ENCODE data around the gene MDC1. TPM values are rescaled to one million over a fixed set of nuclear protein-coding genes. Genes with fewer than 3 reads are reported as not detected.

MDC1 gene
- total and polyA plus RNA-seq, 2 of the 13 experiments (the other 11 are each of a cell fraction or from before 2014, with no cell fraction given) = 8.4 to 14.0 TPM

DNA sequence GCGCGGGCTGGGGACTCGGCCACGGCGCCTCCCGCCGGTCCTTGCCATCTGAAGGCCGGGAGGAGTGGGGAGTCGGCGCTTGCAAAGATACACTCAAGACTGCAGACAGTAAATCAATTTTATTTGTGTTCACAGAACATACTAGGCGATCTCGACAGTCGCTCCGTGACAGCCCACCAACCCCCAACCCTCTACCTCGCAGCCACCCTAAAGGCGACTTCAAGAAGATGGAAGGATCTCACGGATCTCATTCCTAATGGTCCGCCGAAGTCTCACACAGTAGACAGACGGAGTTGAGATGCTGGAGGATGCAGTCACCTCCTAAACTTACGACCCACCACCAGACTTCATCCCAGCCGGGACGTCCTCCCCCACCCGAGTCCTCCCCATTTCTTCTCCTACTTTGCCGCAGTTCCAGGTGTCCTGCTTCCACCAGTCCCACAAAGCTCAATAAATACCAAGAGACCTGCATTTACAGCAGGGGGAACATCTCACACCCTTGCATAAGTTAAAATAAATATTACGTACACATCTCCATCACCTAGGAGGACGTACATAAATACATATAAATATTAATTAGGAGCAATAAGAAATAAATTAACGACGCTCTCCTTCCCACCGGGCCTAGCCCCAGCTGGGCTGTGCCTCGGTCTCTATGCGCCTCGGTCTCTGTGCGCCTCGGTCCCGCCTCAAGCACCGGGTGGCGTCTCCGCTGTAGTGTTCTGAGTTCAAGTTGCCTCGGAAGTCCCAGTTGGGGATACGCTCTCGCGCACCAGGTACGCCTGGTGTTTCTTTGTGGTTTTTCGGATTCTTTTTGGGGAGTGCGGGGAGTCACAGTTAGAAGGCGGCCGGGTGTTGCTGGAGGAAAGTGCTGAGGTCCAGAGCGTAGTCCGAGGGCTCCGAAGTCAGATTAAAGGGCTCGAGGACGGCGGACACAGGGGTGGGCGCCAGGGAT, 26.3 kb upstream of the MDC1 start (continued):
- TF ChIP-seq ZNF891 (CRISPR knock-in tag; IDR thresholded peaks at IDR 0.05) (no peak), PHB2 (IDR thresholded peaks at IDR 0.05; ENCODE audit: partially characterized antibody) (no peak), TBL1XR1 (IDR thresholded peaks at IDR 0.05; ENCODE audit: borderline replicate concordance, low read length, partially characterized antibody) (no peak), ZNF34 (CRISPR knock-in tag; IDR thresholded peaks at IDR 0.05; ENCODE audit: borderline replicate concordance) (no peak), PHF5A (CRISPR knock-in tag; IDR thresholded peaks at IDR 0.05; ENCODE audit: low read depth, unreplicated experiment) (peak; percentile 23), YY1 (IDR thresholded peaks at IDR 0.05; ENCODE audit: insufficient read depth, insufficient replicate concordance, low read depth, low read length) (no peak), ZNF577 (CRISPR knock-in tag; IDR thresholded peaks at IDR 0.05; ENCODE audit: borderline replicate concordance, low read depth) (no peak), AGO2 (optimal IDR thresholded peaks at IDR 0.05; ENCODE audit: low read depth, low read length) (no peak), TSC22D2 (CRISPR knock-in tag; IDR thresholded peaks at IDR 0.05; ENCODE audit: borderline replicate concordance) (no peak), SNAI1 (CRISPR knock-in tag; IDR thresholded peaks at IDR 0.05; ENCODE audit: borderline replicate concordance) (no peak), ESRRA (CRISPR knock-in tag; IDR thresholded peaks at IDR 0.05; ENCODE audit: low read depth) (no peak), FIP1L1 (IDR thresholded peaks at IDR 0.05; ENCODE audit: borderline replicate concordance, insufficient read depth, low read depth, low read length) (peak; percentile 58), TFDP1 (CRISPR knock-in tag; IDR thresholded peaks at IDR 0.05; ENCODE audit: borderline replicate concordance) (no peak), ZNF333 (CRISPR knock-in tag; IDR thresholded peaks at IDR 0.05; ENCODE audit: borderline replicate concordance) (no peak), MLX (CRISPR knock-in tag; IDR thresholded peaks at IDR 0.05) (no peak), ASH2L (IDR thresholded peaks at IDR 0.05; ENCODE audit: insufficient read length, low read depth, low read length) (peak; percentile 16), ZNF354B (CRISPR knock-in tag; IDR thresholded peaks at IDR 0.05) (no peak)
- TF ChIP-seq, protein P1, sequence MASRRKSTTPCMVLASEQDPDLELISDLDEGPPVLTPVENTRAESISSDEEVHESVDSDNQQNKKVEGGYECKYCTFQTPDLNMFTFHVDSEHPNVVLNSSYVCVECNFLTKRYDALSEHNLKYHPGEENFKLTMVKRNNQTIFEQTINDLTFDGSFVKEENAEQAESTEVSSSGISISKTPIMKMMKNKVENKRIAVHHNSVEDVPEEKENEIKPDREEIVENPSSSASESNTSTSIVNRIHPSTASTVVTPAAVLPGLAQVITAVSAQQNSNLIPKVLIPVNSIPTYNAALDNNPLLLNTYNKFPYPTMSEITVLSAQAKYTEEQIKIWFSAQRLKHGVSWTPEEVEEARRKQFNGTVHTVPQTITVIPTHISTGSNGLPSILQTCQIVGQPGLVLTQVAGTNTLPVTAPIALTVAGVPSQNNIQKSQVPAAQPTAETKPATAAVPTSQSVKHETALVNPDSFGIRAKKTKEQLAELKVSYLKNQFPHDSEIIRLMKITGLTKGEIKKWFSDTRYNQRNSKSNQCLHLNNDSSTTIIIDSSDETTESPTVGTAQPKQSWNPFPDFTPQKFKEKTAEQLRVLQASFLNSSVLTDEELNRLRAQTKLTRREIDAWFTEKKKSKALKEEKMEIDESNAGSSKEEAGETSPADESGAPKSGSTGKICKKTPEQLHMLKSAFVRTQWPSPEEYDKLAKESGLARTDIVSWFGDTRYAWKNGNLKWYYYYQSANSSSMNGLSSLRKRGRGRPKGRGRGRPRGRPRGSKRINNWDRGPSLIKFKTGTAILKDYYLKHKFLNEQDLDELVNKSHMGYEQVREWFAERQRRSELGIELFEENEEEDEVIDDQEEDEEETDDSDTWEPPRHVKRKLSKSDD (CRISPR knock-in tag; IDR thresholded peaks at IDR 0.05; ENCODE audit: low read depth) = 0 out of 2 replicates have a peak, but pooled peaks have one; percentile 35
- TF ChIP-seq, protein P2, sequence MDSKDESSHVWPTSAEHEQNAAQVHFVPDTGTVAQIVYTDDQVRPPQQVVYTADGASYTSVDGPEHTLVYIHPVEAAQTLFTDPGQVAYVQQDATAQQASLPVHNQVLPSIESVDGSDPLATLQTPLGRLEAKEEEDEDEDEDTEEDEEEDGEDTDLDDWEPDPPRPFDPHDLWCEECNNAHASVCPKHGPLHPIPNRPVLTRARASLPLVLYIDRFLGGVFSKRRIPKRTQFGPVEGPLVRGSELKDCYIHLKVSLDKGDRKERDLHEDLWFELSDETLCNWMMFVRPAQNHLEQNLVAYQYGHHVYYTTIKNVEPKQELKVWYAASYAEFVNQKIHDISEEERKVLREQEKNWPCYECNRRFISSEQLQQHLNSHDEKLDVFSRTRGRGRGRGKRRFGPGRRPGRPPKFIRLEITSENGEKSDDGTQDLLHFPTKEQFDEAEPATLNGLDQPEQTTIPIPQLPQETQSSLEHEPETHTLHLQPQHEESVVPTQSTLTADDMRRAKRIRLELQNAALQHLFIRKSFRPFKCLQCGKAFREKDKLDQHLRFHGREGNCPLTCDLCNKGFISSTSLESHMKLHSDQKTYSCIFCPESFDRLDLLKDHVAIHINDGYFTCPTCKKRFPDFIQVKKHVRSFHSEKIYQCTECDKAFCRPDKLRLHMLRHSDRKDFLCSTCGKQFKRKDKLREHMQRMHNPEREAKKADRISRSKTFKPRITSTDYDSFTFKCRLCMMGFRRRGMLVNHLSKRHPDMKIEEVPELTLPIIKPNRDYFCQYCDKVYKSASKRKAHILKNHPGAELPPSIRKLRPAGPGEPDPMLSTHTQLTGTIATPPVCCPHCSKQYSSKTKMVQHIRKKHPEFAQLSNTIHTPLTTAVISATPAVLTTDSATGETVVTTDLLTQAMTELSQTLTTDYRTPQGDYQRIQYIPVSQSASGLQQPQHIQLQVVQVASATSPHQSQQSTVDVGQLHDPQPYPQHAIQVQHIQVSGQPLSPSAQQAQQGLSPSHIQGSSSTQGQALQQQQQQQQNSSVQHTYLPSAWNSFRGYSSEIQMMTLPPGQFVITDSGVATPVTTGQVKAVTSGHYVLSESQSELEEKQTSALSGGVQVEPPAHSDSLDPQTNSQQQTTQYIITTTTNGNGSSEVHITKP (CRISPR knock-in tag; IDR thresholded peaks at IDR 0.05; ENCODE audit: low read depth) = no peak

Measured in HepG2 (cell line).